HG03103 (cell line): ENCODE data around the gene MSANTD3.
"Not testable (repeated sequence)": the region's sequence is repeated elsewhere in the genome, so short reads cannot be mapped to it uniquely, and the experiment has no call there.

Experiments
- ATAC-seq: cut with Tn5 transposase; IDR thresholded peaks from one replicate; pipeline ENCODE4 v1.9.1; 2021; ENCODE audit warnings: low read depth; ENCODE audit not compliant: unreplicated experiment

Gene MSANTD3, protein sequence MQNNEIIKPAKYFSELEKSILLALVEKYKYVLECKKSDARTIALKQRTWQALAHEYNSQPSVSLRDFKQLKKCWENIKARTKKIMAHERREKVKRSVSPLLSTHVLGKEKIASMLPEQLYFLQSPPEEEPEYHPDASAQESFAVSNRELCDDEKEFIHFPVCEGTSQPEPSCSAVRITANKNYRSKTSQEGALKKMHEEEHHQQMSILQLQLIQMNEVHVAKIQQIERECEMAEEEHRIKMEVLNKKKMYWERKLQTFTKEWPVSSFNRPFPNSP

GRCh38 chr9:100426530-100427365, at the start of gene MSANTD3:
Gene MSANTD3 (plus strand): TSS chr9:100427143. CDS start chr9:100441939, 14,796 bp downstream.
- ATAC-seq: peak; percentile 73

DNA sequence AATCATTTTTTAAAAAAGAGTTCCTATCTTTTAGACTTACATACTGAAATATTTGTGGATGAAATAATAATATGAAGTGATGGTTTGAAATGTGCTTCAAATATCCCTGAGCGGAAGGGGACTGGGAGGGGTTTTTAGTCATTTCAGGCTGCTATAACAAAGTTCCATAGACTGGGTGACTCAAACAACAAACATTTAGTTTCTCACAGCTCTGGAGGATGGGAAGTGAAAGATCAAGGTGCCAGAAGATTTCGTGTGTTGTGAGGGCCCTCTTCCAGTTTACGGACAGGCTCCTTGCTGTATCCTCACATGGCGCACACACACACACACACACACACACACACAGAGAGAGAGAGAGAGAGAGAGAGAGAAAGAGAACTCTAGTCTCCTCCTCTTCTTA, 47.1 kb upstream of the MSANTD3 start:
- no peak for ATAC-seq

DNA sequence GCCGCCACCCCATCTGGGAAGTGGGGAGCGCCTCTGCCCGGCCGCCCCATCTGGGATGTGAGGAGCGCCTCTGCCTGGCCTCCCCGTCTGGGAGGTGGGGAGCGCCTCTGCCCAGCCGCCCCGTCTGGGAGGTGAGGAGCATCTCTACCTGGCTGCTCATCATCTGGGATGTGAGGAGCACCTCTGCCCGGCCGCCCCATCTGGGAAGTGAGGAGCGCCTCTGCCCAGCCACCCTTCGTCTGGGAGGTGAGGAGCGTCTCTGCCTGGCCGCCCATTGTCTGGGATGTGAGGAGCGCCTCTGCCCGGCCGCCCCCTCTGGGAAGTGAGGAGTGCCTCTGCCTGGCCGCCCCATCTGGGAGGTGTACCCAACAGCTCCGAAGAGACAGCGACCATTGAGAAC, 34.0 kb upstream of the MSANTD3 start:
- ATAC-seq: not testable (repeated sequence)

GRCh38 chr9:100394032-100394695, 32.8 kb upstream of the MSANTD3 start:
- ATAC-seq: no peak

DNA sequence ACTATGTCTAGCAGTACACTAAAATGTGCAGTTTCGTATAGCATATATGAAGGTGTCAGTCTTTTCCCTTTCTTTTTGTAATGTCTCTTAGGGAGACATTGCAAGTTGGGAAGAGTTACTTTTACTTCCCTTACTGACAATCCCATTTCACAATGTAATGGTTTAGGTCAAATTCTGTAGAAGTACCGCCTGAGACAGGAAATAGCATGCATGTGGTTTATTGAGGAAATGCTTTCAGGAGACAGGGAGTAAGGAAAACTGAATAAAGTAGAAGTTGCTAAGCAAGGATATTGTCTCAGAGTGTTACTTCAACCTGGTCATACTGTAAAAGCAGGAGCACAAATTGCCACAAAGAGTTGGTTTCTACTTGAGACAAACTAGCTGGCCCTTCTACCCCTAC, 32.1 kb upstream of the MSANTD3 start:
- ATAC-seq: no peak

GRCh38 chr9:100396769-100397168, 30.2 kb upstream of the MSANTD3 start:
- no peak for ATAC-seq

DNA sequence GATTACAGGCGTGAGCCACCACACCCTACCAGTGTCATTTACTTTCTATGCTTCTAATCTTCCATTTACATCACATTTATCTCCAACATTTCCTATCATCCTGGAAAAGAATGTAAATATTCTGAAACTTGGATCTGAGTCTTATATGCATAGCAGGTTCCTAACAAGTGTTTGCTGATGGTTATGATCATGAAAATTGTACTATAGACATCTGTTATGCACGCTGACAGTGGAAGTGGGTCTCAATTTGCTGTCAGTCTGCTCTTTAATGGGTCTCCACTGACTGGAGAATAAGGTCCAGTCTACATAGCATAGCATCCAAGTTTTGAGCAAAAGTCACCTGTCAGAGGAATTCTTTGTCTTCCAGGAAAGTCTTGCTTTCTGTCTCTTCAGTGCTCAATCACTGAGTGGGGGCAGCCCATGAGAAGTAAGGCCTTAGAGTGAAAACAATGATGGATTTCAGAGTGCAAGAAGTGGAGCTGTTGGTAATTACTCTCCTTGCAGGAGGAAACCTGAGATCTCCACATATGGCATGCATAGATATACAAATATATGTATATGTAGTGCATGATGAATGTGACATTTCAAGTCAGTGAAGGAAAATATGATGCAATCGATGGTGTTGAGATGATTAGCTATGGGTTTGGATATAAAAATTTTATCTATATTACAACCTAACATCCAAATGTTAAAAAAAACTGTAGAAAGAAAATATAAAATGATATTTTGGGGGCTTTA, 29.2 kb upstream of the MSANTD3 start:
- ATAC-seq: no peak

GRCh38 chr9:100401042-100401441, 25.9 kb upstream of the MSANTD3 start:
- ATAC-seq: no peak

- no peak for ATAC-seq
These were observed 20.0 kb upstream of the MSANTD3 start for GRCh38 chr9:100406962-100407361.

DNA sequence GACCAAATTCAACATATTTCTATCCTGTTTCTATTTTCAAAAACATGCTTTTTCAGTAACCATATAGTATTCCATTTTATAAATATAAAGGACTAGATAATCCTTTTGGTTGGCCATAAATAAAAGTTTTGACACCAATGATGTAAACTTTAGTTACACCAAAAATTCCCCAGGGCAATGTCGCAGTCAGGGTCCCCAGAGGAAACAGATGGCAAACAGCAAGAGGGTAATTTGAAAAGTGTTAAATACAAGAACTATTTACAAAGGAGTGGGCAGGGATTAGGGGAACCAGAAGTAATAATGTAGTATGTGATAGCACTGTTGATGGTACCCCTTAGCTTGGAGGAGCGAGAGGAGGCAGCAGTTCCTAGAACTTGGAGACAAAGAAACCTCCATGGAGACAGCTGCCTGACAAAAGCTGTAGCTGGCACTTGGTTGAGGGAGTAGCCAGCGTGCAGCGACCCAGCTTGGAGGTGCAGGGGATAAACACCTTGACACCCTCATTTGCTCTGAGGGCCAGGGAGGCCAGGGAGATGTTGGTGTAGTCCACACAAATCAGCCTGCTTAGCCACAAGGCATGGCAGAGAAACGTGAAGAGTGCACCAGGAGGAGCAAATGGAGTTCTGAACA, 18.3 kb upstream of the MSANTD3 start:
- no peak for ATAC-seq

DNA sequence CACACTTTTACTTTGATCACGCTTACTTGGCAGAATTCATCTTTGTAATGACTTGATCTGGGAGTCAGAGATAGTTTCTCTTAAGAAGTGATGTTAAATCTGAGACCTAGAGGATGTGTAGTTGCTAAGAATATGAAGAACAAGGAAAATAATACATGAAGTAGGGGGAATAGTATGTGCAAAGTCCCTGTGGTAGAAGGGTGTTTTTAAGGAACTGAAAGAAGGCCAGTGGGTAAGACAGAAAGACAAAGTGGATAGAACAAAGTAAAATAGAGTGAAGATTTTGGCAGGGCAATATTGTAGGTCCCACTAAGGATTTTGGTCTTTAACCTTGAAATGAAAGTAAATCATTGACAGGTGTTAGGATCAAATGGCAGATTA, 17.8 kb upstream of the MSANTD3 start:
- ATAC-seq: no peak

GRCh38 chr9:100411472-100412283, 15.3 kb upstream of the MSANTD3 start:
- ATAC-seq: peak; percentile 98

GRCh38 chr9:100413839-100414420, 13.0 kb upstream of the MSANTD3 start:
- ATAC-seq: no peak

GRCh38 chr9:100417815-100418214, 9.1 kb upstream of the MSANTD3 start:
- ATAC-seq: no peak

DNA sequence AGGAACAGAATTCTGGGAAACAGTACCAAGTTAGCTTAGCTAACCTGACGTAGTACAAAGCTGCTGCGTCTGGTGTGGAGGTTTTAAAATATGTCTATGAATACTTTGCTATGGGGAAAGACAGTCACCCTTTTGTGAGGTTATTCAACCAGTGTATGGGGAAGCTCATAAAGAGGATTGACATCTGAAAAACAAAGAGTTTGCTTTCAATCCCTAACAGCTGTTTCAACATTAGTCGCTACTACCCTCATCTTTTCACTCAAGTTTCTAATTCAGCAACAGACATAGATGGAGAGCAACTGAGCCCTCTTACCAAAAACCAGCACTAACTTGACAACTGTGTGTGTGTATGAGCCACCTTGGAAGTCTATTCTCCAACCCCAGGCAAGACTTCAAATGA, 7.8 kb upstream of the MSANTD3 start:
- ATAC-seq: no peak

DNA sequence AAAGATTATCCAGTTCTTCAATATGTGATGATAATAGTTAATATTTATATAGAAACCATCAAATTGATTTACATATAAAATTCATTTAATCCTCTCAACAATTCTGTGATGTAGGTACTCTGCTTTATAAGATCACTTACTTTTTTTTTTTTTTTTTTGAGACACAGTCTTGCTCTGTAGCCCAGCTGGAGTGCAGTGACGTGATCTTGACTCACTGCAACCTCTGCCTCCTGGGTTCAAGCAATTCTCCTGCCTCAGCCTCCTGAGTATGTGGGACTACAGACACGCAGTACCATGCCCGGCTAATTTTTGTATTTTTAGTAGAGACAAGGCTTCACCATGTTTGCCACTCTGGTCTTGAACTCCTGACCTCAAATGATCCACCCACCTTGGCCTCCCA, 5.8 kb upstream of the MSANTD3 start:
- not testable (repeated sequence) for ATAC-seq

DNA sequence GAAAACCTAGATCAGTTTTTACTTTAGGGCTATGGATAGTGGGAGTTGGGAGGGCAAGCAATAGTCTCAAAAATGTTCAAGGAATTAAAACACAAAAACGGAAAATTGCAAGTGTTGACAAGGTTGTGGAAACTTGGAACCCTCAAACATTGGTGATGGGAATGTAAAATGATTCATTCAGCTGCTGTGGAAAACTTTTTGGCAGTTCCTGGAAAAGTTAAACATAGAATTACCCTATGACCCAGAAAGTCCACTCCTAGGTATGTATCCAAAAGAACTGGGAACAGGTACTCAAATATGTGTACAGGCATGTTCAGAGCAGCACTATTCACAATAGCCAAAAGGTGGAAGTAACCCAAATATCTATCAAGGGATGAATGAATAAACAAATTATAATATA, 1.2 kb upstream of the MSANTD3 start:
- ATAC-seq: no peak

DNA sequence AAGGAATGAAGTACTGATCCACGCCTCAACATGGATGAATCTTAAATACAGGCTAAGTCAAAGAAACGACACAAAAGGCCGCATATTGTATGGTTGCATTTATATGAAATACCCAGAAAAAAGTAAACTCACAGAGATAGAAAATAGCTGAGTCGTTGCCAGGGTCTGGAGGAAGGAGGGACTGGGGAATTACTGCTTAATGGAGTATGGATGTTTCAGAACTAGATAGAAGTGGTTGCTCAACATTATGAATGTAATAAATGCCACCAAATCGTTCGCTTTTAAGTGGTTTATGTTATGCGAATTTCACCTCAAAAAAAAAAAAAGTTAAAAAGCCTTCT, 784 bp upstream of the MSANTD3 start:
- ATAC-seq: no peak
